ENCODE measurements around the gene CHD1L.

The CHD1L gene

DNA sequence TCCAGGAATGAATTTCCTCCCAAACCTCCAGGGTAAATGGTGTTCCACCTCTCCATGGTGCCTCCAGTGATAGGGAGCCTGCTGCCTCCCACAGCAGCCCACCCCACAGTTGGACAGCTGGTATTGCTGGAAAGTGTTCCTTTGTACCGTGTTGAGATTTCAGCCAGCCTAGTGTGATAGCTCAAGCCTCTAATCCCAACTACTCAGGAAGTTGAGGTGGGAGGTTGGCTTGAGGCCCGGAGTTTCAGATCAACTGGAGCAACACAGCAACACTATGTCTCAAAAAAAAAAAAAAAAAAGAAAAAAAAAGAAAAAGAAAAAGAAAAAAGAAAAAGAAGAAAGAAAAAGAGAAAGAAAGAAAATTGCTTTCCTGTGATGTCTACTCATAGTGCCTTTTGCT is 96.1 kb downstream of the CHD1L start:
- Histone ChIP-seq H3K79me2 (ENCODE audit: control insufficient read depth, low read length) (no peaks in the 10 kb centered on the region), H3K4me2 (ENCODE audit: low read length) (no peak overlapping the region), H3K9me3 (ENCODE audit: control insufficient read depth, insufficient read depth, low read length) (no peaks in the 10 kb centered on the region), H3K4me3 (ENCODE audit: low read length) (no peak overlapping the region), H3K9me2 (replicated peaks; ENCODE audit: control insufficient read depth, low read length) (no peaks in the 10 kb centered on the region), H3K27me3 (ENCODE audit: control insufficient read depth, low read length) (no peaks in the 10 kb centered on the region), H4K20me1 (ENCODE audit: control insufficient read depth, insufficient read depth, low read depth, low read length) (no peaks in the 10 kb centered on the region), H3K36me3 (ENCODE audit: control insufficient read depth, low read length) (no peaks in the 10 kb centered on the region), H3K27ac (ENCODE audit: low read depth, low read length) (no peak overlapping the region), H3K4me1 (ENCODE audit: control insufficient read depth, low read length) (no peaks in the 10 kb centered on the region), H3F3A (ENCODE audit: control insufficient read depth, insufficient read depth) (no peaks in the 10 kb centered on the region)
- no peak for TF ChIP-seq EZH2phosphoT487 (IDR thresholded peaks at IDR 0.05; ENCODE audit: borderline replicate concordance, low read length)
- TF ChIP-seq, protein P1, sequence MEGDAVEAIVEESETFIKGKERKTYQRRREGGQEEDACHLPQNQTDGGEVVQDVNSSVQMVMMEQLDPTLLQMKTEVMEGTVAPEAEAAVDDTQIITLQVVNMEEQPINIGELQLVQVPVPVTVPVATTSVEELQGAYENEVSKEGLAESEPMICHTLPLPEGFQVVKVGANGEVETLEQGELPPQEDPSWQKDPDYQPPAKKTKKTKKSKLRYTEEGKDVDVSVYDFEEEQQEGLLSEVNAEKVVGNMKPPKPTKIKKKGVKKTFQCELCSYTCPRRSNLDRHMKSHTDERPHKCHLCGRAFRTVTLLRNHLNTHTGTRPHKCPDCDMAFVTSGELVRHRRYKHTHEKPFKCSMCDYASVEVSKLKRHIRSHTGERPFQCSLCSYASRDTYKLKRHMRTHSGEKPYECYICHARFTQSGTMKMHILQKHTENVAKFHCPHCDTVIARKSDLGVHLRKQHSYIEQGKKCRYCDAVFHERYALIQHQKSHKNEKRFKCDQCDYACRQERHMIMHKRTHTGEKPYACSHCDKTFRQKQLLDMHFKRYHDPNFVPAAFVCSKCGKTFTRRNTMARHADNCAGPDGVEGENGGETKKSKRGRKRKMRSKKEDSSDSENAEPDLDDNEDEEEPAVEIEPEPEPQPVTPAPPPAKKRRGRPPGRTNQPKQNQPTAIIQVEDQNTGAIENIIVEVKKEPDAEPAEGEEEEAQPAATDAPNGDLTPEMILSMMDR (IDR thresholded peaks at IDR 0.05; ENCODE audit: low read depth, low read length, poor library complexity, severe bottlenecking), result no peak

DNA sequence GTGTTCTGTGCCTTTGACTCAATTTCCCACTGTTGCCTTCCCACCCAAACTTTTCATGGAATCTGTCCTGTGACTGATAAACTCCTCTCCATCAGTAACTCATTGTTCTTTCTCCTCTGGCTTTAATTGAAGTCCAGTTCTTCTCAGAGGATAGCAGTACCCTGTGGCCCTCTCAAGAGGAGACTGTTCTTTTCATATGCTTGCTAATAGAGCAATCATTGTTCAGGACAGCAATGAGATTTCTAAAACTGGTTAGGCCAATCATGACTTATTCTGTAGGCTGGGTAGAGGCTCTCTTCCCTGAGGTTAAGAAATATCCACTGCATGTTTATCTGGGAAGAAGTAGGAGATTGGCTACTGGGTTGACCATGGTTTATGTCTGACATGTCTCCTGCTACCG is 98.8 kb downstream of the CHD1L start:
- no peak for TF ChIP-seq EZH2phosphoT487 (IDR thresholded peaks at IDR 0.05; ENCODE audit: borderline replicate concordance, low read length)
- TF ChIP-seq, protein P1 (IDR thresholded peaks at IDR 0.05; ENCODE audit: low read depth, low read length, poor library complexity, severe bottlenecking), result no peak
- no peak overlapping the region for H3K27ac ChIP-seq (ENCODE audit: low read depth, low read length)

More for the DNA sequence above, 98.8 kb downstream of the CHD1L start:
- Histone ChIP-seq H3K27me3 (ENCODE audit: control insufficient read depth, low read length) (no peaks in the 10 kb centered on the region), H3K4me3 (ENCODE audit: low read length) (no peak overlapping the region), H4K20me1 (ENCODE audit: control insufficient read depth, insufficient read depth, low read depth, low read length) (no peaks in the 10 kb centered on the region), H3K9me3 (ENCODE audit: control insufficient read depth, insufficient read depth, low read length) (no peaks in the 10 kb centered on the region), H3K79me2 (ENCODE audit: control insufficient read depth, low read length) (no peaks in the 10 kb centered on the region), H3K36me3 (ENCODE audit: control insufficient read depth, low read length) (no peaks in the 10 kb centered on the region), H3K4me2 (ENCODE audit: low read length) (no peak overlapping the region), H3K4me1 (ENCODE audit: control insufficient read depth, low read length) (no peaks in the 10 kb centered on the region), H3K9me2 (replicated peaks; ENCODE audit: control insufficient read depth, low read length) (no peaks in the 10 kb centered on the region), H3F3A (ENCODE audit: control insufficient read depth, insufficient read depth) (no peaks in the 10 kb centered on the region)

Data from DOHH2 (cell line).